ENCODE data around the gene S100A3. TPM values are rescaled to one million over a fixed set of nuclear protein-coding genes. Genes with fewer than 3 reads are reported as not detected.

Gene S100A3
- total RNA-seq, 1 donor from 2014 or later = 0.46 TPM

DNA sequence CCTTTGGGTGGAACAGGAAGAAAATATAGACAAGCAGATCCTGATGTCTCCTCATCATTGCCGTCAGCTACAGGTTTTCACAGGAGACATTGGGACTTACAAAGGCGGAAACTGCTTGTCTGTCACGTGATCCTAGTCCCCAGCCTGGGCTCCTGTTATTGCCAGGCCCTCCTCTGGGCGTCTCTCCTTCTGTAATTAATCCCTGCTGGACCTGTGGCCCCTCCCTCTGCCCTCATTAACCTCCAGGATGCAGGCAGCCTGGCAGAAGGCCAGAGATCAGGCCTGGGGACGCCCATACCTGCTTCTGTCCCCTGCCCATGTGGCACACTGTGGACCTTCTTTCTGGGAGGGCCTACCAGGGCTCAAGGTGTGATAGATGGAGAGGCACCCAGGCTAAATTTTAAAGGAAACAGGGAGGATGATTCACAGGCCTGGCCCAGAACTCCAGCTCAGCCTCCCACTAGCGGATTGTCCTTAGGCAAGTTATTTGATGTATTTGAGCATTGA lies 10.7 kb downstream of the S100A3 start:
- Mint-ChIP-seq H3K4me1 (ENCODE audit: low read depth) (peaks cover 15% of the 10 kb centered on the region), H3K36me3 (ENCODE audit: insufficient read depth) (no peaks in the 10 kb centered on the region), H3K4me3 (ENCODE audit: low read depth) (no peak overlapping the region), H3K27ac (peak overlapping the region; percentile 78), H3K27me3 (no peaks in the 10 kb centered on the region), H3K9me3 (ENCODE audit: low read depth) (no peaks in the 10 kb centered on the region)
- no peak for DNase-seq (ENCODE audit: low spot score, unreplicated experiment)
- TF ChIP-seq, protein P1, sequence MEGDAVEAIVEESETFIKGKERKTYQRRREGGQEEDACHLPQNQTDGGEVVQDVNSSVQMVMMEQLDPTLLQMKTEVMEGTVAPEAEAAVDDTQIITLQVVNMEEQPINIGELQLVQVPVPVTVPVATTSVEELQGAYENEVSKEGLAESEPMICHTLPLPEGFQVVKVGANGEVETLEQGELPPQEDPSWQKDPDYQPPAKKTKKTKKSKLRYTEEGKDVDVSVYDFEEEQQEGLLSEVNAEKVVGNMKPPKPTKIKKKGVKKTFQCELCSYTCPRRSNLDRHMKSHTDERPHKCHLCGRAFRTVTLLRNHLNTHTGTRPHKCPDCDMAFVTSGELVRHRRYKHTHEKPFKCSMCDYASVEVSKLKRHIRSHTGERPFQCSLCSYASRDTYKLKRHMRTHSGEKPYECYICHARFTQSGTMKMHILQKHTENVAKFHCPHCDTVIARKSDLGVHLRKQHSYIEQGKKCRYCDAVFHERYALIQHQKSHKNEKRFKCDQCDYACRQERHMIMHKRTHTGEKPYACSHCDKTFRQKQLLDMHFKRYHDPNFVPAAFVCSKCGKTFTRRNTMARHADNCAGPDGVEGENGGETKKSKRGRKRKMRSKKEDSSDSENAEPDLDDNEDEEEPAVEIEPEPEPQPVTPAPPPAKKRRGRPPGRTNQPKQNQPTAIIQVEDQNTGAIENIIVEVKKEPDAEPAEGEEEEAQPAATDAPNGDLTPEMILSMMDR (IDR thresholded peaks at IDR 0.05; ENCODE audit: unreplicated experiment) = no peak

DNA sequence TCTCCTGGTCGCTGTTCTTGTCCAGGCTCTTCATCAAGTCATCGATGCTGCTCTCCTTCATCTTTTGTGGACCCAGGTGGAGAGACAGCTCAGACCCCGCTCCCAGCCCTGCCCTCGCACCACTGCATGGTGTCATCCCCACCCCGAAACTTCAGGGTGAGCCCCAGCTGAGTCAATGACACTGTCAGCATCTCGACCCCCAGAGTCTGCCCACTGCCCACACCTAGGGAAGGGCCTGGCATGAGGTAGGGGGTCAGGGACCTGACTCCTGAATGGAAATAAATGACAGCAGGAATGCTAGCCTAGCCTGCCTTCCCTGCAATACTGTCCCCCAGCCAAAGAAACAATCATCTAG lies 11.7 kb downstream of the S100A3 start:
- peaks cover 25% of the 10 kb centered on the region for H3K4me1 Mint-ChIP-seq (ENCODE audit: low read depth)
- no peaks in the 10 kb centered on the region for H3K27me3 Mint-ChIP-seq
- DNase-seq (ENCODE audit: low spot score, unreplicated experiment) = no peak
- H3K36me3 Mint-ChIP-seq (ENCODE audit: insufficient read depth) = no peaks in the 10 kb centered on the region
- no peaks in the 10 kb centered on the region for H3K9me3 Mint-ChIP-seq (ENCODE audit: low read depth)
- H3K4me3 Mint-ChIP-seq (ENCODE audit: low read depth) = no peak overlapping the region
- no peak overlapping the region for H3K27ac Mint-ChIP-seq
- TF ChIP-seq, protein P1 (IDR thresholded peaks at IDR 0.05; ENCODE audit: unreplicated experiment) = no peak

DNA sequence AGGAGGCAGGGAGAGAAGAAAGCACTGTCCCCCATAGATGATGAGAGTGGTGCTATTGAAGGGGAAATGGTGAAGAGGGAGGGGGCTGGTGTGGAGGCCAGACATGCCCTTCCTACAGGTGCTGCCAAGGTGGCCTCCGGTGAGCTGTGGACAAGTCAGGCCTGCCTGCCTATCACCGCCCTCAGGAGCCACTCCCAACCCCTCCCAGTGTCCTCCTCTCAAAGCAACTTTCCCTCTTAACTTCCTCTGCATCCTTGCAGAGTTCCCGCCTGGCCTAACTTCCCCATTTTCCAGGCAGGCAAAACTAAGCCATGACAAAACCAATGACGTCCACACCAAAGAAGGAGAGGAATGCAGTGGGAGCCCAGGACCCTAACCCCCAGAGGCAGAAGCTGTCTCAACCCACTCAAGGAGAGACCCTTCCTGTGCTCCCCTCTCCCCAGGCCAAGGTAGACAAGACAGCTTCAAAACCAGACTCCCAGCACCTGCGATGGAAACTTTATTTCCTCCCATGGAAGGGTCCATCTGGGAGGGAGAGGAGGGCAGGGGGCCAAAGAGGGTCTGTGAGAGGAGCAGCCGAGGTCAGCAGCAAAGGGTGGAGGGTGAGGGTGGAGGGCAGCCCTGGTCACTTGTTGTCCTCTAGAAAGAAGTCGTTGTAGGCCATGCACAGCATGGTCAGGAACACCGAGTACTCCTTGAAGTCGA lies 12.2 kb downstream of the S100A3 start:
- peak overlapping the region; percentile 20 for H3K27ac Mint-ChIP-seq

DNA sequence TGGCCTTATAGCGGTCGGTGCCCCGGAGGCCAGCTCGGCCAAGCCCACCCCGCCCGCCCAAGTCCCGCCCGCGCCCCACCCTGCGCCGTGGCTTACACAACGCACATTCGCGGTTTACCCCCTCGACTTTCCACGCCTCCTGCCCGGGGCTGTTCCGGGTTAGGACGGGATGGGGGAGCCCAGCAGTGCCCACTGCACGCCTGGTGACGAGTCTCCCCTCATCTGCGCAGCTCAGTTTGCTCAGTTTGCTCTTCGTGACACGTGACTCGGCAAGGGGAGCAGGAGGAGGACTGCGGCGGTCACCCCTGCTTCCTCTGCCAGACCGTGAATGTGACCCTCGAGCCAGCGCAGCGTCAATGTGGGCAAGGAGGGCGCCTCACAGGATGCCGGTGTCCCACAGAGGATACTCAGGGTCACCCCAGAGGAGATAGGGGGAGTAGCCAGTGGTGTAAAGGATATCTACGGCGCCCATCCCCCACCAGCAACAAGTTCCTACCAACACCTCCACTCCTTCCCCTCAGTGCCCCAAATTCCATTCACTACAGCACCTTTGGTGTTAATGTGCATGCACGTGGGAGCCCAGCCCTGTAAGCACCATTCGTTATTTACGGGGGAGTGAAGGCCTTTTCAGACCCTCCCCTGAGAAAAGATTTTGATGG lies 12.9 kb downstream of the S100A3 start:
- Mint-ChIP-seq H3K27ac (peak overlapping the region; percentile 20), H3K27me3 (no peaks in the 10 kb centered on the region), H3K9me3 (ENCODE audit: low read depth) (no peaks in the 10 kb centered on the region), H3K36me3 (ENCODE audit: insufficient read depth) (no peaks in the 10 kb centered on the region), H3K4me3 (ENCODE audit: low read depth) (peak overlapping the region; percentile 67), H3K4me1 (ENCODE audit: low read depth) (peaks cover 28% of the 10 kb centered on the region)
- no peak for DNase-seq (ENCODE audit: low spot score, unreplicated experiment)
- TF ChIP-seq, protein P1 (IDR thresholded peaks at IDR 0.05; ENCODE audit: unreplicated experiment) = no peak

More for the DNA sequence above, 12.2 kb downstream of the S100A3 start:
- Mint-ChIP-seq H3K4me1 (ENCODE audit: low read depth) (peaks cover 28% of the 10 kb centered on the region), H3K4me3 (ENCODE audit: low read depth) (no peak overlapping the region), H3K27me3 (no peaks in the 10 kb centered on the region), H3K9me3 (ENCODE audit: low read depth) (no peaks in the 10 kb centered on the region), H3K36me3 (ENCODE audit: insufficient read depth) (no peaks in the 10 kb centered on the region)
- TF ChIP-seq, protein P1 (IDR thresholded peaks at IDR 0.05; ENCODE audit: unreplicated experiment) = no peak
- DNase-seq (ENCODE audit: low spot score, unreplicated experiment) = no peak

DNA sequence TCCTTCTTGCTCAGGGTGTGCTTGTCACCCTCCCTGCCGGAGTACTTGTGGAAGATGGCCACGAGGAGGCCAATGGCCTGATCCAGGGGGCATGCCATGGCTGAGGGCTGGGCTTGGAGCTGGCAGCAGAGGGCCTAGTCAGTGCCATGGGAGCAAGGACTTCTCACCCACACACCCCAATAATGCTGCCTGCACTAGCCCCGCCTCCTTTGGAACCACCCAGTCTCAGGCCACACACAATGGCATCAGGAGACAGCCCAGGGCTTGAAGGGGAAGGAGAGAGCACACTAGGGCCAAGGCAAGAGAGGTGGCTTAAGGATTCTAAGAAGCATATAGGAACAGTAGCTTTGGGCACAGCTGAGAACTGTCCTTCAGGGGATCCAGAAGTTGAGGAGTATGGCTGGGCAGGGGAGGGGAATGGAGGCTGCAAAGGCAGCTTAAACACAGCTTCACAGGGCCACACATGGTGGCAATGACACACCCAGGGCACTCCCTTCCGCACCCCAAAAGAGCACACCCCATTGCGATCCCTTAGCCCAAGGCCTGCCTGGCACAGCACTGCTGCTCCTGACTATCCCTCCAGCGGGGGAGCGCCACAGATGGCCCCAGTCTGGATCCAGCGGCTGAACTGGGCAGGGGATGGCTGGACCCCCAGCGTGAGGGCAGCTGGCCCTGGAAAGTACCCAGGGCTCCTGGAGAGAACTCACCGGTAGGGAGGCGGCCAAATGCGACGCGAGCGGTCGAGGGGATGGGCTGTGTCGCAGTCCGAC lies 13.6 kb downstream of the S100A3 start, which contains the start of gene S100A6:
TSS of gene S100A6 (minus strand) at position 750 of the 770 bp plus-strand sequence. CDS start at position 98, 652 bp downstream.
- H3K27ac Mint-ChIP-seq = peak within 1 kb of the TSS; percentile 20
- H3K36me3 Mint-ChIP-seq (ENCODE audit: insufficient read depth) = no peaks in the 10 kb centered on the region
- no peaks in the 10 kb centered on the region for H3K27me3 Mint-ChIP-seq
- H3K4me1 Mint-ChIP-seq (ENCODE audit: low read depth) = peaks cover 28% of the 10 kb centered on the region
- no peak for DNase-seq (ENCODE audit: low spot score, unreplicated experiment)
- no peaks in the 10 kb centered on the region for H3K9me3 Mint-ChIP-seq (ENCODE audit: low read depth)
- H3K4me3 Mint-ChIP-seq (ENCODE audit: low read depth) = peak within 1 kb of the TSS; percentile 67
- TF ChIP-seq, protein P1 (IDR thresholded peaks at IDR 0.05; ENCODE audit: unreplicated experiment) = no peak

Measured in progenitor cell of endocrine pancreas (in vitro differentiated cells).